Putamen (tissue), 1 donor: ENCODE data around the gene SHLD1.
"Not testable (repeated sequence)": the region's sequence is repeated elsewhere in the genome, so short reads cannot be mapped to it uniquely, and the experiment has no call there.

Experiments used
- DNase-seq: peaks from one replicate; pipeline ENCODE4 v3.0.0-alpha.2; 2016; ENCODE audit warnings: low spot score

SHLD1 gene, protein sequence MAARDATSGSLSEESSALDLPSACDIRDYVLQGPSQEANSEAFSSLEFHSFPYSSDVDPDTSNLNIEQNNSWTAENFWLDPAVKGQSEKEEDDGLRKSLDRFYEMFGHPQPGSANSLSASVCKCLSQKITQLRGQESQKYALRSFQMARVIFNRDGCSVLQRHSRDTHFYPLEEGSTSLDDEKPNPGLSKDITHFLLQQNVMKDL

DNA sequence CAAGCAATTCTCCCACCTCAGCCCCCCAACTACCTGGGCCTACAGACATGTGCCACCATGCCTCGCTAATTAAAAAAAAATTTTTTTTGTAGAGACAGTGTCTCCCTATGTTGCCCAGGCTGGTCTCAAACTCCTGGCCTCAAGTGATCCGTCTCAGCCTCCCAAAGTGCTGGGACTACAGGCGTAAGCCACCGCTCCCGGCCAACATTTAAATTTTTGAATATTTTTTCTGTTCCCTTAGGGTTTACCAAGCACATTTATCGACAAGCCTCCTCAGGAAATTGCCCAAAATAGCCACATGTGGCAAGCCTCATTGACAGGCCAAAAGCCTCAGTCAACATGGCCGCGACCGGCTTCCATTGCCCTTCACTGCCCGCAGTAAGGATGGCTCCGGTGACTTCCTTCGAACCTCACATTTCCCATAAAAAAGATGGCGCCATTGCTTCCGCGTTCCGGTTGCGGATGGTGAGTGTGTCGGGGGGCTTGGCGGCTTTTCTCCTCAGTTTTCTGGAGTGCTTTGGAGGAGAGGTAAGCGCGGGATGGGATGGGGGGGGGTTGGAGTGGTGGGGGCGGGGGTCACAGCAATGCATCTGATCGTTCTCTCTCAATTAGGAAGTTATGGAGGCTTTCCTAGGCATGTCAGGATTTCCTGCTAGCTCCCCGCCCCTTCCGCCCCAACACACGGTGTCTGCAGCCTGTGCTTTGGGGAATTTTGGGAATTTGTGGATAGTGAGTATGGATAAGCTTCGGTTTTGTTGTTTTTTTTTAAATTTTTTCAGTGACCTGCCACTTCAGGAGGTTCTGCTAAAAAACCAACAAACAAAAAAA, at the start of gene SHLD1:
Gene SHLD1 (plus strand): TSS at position 450 of the 828 bp plus-strand sequence. CDS start 22,465 bp downstream, outside the sequence.
- DNase-seq: peak; percentile 87

DNA sequence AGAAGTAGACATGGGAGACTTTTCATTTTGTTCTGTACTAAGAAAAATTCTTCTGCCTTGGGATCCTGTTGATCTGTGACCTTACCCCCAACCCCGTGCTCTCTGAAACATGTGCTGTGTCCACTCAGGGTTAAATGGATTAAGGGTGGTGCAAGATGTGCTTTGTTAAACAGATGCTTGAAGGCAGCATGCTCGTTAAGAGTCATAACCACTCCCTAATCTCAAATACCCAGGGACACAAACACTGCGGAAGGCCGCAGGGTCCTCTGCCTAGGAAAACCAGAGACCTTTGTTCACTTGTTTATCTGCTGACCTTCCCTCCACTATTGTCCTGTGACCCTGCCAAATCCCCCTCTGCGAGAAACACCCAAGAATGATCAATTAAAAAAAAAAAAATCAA, 47.9 kb upstream of the SHLD1 start:
- not testable (repeated sequence) for DNase-seq

DNA sequence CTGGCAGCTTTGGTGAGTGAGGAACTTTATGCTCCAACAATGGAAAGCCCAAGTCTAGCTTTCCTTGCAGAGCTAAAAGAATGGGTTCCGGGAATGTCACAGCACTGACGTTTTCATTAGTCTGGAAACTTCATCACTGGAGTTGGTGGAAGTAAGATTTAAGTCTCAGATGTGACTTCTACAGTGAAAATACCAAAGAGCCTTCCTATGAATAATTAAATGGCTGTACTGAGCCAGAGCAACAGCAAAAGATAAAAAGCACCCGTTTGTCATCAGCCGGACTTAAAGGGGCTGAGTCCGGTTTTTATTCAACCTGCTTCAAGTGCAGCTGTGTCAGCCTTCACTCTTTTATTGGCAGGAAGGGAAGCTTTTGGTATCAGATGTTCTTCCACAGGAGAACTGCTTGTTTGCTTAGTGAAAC, 46.5 kb upstream of the SHLD1 start:
- DNase-seq: no peak

DNA sequence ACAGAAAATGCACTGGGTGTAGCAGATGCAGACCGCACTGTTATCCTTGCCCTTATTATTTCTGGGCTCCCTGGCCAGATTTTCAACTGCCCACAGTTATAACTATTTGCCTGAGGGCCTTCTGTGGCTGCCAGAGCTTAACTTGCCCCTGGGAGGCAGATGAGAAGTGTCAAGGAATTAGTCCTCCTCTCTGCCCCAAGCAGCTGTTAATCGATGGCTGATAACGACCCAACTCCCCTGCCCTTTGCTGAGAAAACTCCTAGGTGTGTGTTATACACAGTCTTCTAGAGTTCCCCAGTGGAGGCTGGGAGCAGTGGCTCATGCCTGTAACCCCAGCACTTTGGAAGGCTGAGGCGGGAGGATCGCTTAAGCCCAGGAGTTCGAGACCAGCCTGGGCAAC, 44.4 kb upstream of the SHLD1 start:
- no peak for DNase-seq

DNA sequence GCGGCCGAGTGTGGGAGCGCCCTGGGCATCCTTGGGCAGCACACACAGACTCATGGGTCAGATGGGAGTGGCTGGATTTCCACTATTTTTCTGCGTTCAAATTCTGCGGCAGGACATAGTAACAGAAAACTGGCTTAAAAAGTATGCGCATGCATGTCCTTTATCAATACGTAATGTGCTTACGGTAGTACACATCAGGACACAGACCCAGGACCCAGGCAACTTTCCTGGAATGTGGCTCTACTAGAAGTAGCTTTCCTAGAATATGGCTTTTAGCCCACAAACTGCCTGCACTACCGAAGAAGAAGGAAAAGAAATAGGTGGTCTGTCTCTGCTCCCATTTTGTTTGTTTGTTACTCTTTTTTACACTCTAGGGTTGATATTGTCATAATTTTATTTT, 43.4 kb upstream of the SHLD1 start:
- DNase-seq: no peak

DNA sequence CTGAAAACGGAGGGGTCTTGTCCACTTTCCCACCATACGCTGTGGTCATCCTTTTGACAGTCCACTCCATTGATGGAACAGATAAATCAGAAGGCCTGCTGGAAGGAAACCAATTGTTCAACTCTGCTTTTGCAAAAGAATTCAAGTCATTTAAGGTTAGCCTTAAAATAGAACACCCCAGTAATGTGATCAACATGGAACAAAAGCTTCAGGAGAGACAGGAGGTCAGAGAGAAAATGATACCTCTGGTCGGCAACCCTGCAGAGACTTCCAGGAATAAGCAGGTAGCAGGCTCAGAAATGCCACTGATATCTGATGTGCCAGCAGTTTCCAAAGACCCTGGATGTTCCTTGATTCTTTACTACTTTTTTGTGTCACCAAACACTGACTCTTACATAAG, 39.6 kb upstream of the SHLD1 start:
- no peak for DNase-seq

DNA sequence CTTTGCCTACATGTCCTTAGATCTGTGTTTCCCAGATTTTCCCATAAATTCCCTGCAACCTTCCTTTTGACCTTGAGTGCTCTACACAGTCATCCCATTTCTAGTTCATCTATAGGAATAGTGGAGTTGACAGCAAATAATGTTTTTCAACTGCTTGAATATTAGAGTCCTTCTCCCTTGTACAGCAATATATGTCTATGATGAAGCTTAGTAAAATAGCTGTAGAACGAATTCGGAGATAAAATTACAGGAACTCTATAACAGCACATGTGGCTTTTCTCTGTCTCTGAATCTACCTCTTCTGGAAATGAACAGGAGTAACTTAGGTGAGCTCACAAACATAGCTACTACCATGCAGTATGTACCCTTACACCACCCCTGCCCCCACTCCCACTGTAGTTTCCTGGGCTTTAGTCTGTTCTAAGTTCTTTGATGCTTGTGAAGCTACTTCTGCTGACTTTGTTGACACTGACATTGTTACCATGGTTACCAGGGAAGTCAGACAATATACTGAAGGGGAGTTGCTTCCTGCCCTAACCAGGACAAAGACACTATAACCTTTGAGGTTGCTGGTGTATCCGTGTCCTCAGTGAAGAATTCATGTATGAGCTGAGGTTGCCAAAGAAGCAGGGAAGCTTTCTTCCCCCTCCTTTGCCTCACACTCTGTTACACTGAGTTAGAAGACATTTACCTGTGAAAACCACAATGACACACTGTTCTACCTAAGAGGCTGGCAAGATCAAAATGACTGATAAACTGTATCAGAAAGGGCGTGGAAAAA, 35.8 kb upstream of the SHLD1 start:
- DNase-seq: no peak

DNA sequence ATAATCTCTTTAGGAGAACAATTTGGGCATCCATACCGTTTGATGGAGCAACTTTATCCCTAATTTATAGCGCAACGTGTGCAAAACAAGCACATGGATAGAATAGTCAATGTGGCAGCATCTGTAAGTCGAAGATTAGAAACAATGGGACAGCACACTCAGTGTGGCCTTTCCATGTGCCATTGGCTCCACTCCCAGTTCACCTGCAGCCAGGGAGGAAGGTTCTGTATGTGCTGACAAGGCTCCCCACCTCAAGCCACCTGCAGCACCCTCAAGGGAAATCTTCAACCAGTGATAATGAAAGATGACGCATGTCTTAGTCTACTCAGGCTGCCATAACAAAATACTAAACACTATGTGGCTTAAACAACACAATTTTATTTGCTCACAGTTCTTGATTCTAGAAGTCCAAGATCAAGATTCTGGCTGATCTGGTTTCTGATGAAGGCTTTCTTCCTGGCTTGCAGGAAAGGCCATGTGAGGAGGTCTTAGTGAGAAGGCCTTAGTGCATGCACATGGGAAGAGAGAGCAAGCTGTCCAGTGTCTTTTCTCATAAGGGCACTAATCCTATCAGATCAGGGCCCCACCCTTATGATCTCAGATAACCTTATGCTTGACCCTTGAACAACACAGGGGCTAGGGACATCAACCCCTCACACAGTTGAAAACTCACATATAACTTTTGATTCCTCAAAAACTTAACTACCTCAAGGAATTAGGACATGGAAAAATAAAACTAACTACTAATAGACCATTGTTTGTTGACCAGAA, 34.9 kb upstream of the SHLD1 start:
- DNase-seq: no peak

DNA sequence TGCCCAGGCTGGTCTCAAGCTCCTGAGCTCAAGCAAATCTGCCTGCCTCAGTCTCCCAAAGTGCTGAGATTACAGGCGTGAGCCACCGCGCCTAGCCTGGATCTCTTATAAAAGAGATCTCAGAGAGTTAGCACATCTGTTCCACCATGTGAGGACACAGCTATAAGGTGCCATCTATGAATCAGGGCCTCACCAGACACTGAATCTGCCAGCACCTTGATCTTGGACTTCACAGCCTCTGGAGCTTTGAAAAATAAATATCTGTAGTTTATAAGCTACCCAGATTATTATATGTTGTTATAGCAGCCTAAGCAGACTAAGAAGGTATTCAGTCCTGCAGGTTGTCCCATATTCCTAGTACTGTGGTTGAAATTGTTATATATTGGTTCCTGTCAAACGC, 33.2 kb upstream of the SHLD1 start:
- no peak for DNase-seq

DNA sequence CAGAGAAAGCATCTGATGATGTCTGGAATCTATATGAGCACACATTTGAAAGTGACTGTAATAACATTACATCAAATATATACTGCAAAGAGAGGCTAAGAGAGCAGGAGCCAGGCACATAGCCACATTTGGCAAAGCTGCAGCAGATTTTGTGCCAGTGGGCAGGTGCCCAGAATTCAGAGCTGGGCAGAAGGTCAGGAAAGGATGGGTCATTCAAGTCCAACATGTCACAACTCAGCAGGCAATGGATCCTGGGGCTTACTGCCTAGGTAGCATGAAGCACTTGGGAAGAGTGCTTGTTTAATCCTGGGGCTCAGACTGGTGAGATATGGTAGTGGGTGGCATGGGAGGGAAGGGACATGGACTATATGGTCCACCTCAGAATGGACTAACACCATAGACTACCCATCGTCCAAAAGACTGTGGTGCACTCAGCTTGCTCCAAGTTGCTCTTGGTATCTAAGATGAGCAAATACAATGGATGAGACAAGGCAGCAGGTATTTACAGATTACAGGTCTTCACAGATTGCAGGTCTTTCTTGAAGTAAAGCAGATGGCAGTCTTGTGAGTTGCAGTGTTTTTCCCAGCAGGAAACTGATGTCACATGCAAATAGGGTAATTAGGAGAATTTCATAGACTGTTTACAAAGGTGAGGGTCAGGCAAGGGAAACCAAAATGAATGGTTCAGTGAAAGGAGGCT, 31.2 kb upstream of the SHLD1 start:
- no peak for DNase-seq

DNA sequence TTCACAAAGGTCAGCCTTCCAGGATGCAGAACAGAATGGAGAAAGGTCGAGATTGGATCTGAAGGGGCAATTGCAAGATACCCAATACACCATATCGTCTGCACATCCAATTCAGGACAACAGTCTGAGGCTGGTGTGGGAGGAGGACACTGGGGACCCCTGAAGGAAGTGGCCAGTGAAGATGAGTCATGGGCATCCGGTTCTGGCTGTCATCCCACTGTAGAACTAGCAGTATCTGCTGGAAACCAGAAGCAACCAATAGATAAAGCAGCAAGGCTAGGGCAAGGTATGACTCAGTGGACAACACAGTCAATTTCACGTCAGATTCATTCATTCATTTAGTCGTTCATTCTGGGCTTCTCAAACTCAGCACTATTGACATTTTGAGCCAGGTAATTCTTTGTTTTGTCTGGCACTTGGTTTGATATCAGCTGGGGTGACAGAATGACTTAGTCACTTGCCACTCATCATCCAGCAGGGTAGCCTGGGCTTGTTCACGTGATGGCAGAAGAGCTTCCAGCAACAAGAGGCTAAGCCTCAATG, 30.3 kb upstream of the SHLD1 start:
- DNase-seq: no peak

DNA sequence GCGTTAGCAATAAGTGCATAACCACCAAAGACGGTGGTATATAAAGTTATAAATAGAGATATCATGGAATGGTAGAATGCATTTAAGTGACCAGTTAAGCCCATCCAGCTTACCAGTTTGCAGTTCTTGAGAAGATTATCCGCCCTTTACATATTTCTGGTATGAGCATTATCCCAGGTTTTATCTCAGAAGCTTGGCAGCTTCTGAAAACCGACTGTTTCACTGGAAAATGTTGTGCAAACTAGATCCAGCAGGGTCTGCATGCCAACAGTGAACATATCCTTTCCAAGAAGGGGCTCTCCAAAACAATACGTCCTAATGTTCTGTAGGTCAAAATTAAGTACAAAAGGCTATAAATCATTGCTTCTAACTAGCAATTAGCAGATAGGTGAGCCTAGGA, 29.5 kb upstream of the SHLD1 start:
- no peak for DNase-seq

DNA sequence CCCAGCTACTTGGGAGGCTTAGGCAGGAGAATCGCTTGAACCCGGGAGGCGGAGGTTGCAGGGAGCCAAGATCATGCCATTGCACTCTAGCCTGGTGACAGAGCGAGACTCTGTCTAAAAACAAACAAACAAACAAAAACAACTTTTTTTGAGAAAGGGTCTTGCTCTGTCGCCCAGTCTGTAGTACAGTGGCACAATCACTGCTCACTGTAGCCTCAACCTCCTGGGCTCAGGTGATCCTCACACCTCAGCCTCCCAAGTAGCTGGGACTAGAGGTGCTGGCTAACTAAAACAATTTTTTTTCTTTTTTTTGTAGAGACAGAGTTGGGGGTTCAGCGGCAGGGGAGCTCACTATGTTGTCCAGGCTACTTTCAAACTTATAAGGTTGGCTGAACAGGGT, 28.8 kb upstream of the SHLD1 start:
- DNase-seq: not testable (repeated sequence)

DNA sequence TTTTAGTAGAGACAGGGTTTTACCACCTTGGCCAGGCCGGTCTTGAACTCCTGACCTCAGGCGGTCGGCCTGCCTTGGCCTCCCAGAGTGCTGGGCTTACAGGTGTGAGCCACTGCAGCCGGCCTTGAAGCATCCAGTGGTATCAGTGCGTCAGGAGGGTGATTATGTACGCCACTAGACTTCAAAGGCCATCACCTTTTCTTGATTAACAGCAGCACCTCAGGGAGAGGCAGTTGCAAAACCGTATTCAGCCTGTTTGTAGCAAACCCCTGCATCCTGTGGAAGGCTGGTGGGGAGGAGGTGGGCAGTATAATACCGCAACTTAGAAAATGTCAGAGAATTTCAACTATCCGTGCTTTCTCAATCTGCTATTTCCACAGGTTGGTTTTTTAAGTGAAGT, 27.3 kb upstream of the SHLD1 start:
- no peak for DNase-seq

DNA sequence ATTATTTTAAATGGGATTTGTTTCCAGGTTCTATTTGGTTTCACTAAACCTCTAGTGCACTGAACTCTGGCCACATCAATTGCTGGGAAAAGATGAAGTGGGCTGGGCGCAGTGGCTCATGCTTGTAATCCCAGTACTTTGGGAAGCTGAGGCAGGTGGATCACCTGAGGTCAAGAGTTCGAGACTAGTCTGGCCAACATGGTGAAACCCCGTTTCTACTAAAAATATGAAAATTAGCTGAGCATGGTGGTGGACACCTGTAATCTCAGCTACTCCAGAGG, 25.1 kb upstream of the SHLD1 start:
- DNase-seq: not testable (repeated sequence)

DNA sequence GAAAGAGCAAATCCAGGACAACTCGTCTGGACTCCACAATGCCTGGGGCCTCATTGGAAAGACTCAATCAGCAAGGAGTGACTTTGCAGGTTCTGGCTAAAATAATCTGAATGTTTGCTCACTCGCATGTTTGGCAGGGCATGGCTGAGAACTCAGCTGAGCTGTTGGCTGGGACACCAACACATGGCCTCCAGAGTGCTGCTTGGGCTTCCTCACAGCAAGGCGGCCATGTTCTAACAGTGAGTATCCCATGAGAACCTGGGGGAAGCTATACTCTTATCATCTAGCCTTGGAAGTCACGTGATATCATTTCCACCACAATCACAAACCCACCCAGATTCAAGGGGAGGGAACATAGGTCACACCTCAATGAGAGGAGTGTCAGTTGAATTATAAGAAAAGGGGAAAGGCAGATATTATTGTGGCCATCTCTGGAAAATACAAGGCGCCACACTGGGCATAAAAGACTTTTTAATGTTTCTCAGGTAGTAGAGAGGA, 23.1 kb upstream of the SHLD1 start:
- no peak for DNase-seq

DNA sequence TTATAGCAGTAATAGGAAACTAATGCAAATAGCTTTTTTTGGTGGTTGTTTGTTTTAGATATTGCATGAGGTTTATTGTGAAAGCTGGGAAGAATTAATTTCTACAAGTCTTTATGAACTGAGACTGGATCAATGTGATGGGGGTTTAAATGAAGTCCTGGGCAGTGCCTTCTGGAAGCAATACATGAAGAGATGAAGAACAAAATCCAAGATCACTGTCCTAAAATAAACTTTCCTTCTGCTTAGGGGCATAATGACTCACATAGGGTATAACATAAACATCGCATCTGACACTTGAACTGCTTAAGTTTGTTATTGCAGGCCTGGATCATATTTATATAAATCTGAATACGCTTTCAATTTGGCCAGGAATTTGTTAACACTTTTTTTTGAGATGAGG, 20.9 kb upstream of the SHLD1 start:
- no peak for DNase-seq

DNA sequence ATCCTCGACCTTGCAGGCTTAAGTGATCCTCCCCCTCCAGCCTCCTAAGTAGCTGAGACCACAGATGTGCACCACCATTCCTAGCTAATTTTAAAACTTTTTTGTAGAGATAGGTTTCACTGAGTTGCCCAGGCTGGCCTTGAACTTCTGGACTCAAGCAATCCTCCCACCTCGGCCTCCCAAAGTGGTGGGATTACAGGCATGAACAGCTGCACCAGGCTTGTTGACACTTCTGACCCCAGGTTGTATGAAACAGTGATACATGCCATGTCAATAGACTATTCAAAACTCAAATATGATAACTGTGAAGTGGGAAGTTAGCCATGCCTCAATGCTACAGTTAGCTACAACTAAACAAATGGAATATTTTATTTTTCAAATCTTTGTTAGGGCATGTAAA, 20.1 kb upstream of the SHLD1 start:
- DNase-seq: no peak

DNA sequence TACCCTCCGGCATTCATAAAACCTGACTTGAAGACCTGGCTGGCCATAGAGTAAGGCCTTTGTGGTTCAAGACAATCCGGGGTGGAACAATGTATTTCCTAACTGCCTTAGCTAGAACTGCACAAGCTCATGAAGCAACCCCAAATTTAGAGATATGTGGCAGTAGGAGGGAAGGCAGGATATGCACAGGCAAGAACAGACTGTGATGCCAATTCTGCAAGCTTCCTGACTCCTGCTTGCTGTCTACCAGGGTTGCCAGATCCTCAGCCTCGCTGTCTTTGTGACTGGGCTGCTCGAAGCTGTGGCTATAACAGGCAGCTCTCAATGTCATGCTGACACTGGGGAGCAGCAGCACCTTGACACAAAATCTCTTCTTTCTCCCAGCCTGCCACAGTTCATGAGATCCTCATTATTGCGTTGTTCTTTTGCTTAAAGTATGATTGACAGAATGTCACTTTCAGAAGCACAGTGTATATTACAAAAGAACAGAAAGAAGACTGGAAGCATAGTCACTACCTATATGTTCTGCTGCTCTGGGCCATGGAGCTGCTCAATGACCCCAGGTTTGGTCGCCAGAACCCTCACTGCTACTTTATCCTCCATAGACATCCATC, 18.3 kb upstream of the SHLD1 start:
- peak; percentile 36 for DNase-seq

DNA sequence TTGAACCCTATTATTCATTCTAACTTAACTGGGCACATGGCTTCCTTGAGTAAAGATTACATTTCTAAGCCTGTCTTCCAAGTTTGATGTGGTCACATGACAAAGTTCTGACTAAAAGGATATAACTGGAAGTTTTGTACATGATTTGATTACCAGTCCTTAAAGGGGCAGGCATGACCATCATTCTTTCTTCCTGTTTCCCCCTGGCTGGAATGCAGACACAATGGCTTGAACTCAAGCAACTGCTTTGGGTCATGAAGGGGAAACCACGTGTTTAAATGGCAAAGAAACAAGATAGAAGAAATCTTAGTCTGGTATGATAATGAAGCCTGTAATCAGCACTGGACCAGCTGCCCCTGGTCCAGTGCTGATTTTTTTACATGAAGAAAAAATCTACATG, 15.6 kb upstream of the SHLD1 start:
- DNase-seq: no peak
